GM21367 (cell line): Measurements from ENCODE around the gene SFXN4.

Experiments used
- ATAC-seq: cut with Tn5 transposase; IDR thresholded peaks from one replicate; pipeline ENCODE4 v1.9.1; 2021; ENCODE audit not compliant: unreplicated experiment

SFXN4 gene, protein sequence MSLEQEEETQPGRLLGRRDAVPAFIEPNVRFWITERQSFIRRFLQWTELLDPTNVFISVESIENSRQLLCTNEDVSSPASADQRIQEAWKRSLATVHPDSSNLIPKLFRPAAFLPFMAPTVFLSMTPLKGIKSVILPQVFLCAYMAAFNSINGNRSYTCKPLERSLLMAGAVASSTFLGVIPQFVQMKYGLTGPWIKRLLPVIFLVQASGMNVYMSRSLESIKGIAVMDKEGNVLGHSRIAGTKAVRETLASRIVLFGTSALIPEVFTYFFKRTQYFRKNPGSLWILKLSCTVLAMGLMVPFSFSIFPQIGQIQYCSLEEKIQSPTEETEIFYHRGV

DNA sequence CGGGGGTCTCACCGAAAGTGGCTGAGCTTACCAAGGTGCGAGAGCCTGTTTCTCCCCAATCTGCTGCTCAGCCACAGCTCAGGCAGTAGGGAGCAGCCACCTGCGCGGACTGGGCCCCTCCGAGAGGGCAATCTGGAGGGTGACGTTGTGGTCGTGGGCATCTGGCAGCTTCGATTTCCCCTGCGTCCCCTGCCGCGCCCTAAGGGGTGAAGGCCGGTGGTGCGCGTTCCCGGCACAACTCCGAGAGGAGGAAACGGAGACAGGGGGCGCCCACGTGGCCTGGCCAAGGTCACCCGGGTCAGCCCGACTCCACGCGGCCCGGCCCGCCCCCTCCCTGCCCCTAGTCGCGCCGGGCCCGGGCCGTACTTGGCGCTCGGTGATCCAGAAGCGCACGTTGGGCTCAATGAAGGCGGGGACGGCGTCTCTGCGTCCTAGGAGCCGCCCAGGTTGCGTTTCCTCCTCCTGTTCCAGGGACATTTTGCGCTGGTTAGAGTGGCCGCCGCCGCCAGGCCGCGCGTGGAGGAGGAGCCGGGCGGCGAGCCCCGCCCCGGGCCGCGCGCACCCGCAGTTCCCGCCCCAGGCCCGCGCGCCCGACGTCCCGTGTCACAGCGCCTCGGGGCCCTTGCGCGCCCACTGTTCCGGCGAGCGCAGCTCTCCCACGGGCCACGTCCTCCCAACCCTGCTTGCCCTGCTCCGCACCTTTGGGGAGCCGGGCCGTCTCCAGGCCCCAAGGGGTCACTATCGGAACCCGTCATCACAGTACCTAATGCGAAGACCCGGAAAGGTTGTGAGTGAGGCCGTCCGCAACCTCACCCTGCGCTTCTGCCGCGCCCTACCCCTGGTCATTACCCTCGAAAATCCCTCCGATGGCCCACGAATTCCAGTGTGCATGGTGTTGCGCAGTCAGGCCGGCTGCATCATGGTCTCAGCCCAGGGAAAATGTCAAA is at the start of gene SFXN4:
SFXN4 (minus strand) TSS at position 544 of the 947 bp plus-strand sequence; CDS start at position 477, 67 bp downstream.
- ATAC-seq, result peak; percentile 79

DNA sequence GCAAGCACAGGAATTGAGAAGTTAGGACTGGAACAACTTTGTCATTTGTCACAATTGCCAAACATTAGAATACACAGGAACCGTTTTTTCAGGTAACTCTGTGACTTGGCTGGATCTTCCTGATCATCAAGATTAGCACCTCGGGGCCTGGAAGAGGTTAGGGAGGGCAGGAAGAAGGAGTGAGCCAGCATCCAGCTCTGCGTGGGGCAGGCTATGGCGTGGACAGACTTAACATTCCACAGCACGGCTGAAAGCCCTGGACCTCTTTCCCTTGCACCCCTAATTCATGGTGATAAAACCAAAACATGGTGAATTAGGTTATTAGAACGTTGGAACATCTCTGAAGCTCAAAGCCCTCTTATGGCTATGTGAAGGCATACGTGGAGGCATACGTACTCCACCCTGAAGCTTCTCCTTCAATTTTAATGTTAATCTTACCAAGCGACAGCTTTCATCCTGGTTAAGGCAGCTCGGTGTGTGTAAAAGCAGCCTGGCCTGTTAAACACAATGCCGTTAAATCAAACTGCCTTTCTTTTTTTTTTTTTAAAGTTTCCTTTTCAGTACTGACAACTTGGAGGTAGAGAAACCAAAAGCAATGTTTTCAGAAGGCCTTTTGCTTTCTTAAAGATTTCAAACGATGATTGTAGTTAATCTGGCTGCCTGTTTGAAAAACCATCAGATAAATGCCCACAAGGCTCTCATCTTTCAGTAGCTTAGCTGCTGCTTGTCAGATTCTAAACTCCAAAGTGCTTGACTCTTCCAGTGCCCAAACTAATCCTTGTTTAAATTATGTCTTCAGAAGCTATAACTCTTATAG is 46.3 kb upstream of the SFXN4 start:
- ATAC-seq, result no peak

DNA sequence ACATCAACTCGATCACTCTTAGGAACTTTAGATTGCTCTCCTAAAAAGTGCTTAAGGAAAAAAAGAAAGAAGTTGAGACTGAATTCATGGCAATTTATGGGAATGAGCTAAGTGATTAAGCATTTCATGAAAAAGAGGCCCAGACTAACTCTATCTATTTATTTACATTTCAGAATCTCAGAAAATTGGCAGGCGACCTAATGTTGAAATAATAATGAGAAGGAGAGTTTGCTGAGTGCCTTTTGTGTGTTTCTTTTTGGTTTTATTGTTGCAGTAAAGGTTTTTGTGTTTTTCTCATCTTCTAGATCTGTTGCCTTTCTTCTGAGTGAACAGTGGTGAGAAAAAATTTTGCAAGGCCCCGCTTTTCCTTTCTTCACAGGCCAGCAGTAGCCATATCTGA is 45.7 kb upstream of the SFXN4 start:
- ATAC-seq, result no peak

DNA sequence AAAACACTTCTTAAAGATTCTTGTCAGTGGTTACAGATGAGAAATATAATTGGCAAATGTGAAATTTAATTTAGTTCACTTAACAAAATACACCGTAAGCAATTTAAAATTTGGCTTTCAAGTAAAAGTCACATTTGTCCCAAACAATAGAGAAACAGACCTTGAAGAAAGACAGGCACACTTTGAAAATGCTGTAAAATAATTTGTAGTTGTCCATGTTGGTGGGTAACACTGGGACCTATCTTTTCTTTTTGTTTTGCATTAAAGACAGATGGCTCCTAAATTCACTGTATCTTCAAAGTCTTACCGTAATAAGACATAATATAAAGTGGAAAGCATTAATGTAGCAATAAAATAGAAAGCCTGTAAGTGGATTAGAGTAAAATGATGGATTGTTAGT is 45.1 kb upstream of the SFXN4 start:
- ATAC-seq, result no peak

DNA sequence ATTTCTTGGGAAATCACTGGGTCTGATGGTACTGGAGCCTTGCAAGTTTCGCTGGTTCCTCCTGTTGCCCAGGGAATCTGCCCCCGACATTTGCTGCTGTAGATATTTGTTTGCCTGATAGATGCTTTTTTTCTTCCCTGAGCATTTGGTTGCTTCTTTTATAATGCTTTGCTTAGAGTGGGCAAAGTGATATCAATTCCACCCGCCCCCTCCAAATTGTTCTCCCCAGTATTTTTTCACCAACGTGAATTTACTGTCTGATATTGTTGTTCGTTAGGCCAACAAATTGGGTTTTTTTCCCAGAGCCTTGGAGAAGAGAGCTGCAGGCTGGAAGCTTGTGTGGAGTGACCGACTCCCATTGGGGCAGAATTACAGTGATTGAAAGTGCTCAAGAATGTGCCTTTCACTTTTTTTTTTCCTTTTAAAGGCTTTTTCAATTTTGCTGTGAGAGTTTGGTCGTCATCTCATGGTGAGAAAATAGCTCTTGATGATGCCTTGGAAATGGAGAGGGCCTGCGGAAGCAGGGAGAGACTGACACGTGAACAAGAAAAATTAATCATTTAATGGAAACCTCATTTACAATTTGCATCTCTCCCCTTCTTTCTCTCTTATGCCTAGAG is 44.3 kb upstream of the SFXN4 start:
- ATAC-seq, result no peak

DNA sequence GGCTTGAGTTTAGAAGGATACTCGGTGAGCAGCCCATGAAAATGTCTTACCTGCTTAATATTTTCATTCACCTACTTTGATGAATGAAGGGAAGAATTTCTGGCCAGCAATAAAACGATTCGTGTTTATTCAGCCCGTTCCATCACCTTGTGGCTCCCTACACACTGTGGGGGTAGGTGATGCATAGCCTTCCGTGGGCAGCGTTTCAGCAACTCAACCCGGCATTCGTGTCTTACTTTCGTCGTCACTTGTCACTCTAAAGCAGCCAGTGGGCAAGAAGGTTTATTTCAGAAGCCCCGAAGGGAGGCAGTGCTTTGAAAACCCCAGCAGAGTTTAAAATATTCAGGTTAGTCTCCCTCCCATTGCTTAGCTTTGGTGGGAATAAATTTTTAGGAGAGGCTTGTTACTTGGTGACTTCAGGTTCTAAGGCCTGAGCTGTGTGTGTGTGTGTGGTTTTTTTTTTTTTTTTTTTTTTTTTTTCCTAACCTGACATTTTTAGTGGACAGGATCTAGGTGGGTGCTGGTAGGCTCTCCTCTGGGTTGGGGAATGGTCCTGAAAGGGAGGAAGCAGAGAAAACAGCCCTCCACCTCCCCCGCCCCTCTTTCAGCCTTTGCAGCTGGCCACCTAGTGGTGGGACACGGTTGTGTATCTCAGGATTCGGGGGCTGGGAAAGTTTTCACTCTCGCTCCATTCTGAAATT is 43.7 kb upstream of the SFXN4 start:
- ATAC-seq, result no peak

DNA sequence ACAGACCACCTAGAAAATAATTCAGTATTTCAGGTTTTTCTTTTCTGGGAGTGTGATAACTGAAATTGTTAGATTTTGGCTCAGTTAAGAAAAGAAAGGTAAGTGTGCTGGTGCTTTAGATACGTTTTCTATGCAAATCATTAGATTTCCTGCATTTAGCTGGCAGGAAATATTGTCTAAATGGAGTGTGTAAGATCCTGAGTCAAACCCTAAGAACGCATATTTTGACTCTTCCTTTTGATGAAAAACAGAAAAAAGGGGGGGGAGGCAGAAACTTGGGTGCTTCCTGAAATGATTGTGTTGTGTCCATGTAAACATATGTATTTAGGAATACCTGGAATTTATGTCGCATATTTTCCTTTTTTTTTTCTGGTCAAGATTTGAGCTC is 43.0 kb upstream of the SFXN4 start:
- ATAC-seq, result no peak

DNA sequence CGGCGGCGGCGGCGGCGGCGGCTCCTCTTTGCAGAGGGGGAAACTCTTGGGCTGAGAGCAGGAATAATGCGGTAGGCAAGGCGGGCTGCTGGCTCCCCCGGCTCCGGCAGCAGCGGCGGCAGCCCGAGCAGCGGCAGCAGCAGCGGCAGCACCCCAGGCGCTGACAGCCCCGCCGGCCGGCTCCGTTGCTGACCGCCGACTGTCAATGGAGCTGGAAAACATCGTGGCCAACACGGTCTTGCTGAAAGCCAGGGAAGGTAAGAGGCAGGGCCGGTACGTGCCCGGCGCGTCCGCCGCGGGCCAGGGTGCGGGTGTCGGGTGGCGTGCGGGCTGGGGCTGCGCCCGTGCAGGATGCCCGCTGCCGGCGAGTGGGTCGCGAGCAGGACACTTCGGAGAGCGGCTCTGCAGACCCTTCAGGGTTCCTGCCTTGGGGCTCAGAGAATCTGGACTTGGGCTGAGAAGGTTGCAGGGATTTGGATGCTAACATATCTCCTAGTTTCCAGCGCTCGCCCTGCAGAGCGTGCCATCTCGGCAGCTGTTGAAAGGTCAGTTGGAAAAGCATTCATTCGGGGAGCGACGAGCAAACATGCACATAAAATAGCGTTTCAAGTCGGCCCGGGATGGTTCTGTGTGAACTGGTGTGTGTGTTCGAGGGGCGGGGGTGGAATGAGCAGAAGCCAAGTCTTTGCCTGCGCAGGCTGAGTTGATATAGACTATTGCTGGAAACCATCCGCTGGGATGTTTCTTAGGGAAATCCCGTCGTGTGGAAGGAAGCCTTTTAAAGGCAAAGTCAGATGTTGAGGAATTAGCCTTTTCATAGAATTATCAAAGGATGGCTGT is 42.4 kb upstream of the SFXN4 start:
- peak; percentile 3 for ATAC-seq

DNA sequence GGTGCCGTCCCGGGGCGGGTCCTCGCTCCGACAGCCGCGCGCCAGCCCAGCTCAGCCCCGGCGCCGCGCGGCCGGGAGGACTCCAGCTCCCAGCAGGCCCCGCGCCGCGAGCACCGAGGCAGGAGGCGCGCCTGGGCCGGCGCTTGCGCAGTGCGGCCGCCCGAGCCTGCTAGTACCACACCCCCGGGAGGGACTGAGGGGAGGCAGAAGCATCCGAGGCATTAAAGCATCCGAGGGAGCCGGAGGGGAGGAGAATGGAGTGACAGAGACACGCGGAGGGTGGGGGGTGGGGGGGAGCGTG is 41.8 kb upstream of the SFXN4 start, which contains the start of gene GRK5:
GRK5 (plus strand) TSS at position 206 of the 301 bp plus-strand sequence. CDS start 347 bp downstream, outside the sequence.
- ATAC-seq, result peak; percentile 65

DNA sequence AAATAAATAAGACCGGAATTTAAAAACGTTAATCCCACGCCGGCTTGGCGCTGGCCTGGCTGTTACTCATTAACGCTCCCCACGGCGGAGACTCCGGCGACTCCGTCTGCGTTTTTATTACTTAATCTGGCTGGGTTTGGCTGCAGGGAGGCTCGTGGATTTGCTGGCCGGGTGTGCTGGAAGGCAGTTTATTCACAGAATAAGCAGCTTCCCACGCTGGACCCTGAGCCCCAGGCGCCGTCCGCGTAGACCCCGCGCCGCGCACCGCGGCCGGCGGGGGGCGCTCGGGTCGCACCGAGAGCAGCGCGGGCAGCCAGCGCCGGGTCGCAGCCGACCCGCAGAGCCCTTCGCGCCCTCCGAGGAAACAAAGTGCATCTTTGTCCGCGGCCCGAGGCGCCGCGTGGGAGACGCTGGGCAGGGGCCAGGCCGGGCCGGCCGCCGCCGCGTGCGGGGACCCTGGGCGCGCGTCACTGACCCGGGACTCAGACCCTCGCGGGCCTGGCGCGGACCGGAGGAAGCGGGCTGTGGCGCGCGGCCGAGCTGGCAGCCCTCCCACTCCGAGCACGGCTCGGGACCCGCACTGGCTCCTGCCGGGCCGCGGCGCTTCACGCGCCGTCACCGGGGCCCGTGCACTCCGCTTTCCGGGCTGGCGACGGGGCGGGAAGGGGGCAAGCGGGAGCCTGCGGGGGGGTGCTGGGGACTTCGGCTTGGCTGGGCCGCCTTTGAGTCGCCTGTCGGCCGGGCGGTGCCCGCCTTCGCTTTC is 41.3 kb upstream of the SFXN4 start:
- ATAC-seq, result peak; percentile 36

DNA sequence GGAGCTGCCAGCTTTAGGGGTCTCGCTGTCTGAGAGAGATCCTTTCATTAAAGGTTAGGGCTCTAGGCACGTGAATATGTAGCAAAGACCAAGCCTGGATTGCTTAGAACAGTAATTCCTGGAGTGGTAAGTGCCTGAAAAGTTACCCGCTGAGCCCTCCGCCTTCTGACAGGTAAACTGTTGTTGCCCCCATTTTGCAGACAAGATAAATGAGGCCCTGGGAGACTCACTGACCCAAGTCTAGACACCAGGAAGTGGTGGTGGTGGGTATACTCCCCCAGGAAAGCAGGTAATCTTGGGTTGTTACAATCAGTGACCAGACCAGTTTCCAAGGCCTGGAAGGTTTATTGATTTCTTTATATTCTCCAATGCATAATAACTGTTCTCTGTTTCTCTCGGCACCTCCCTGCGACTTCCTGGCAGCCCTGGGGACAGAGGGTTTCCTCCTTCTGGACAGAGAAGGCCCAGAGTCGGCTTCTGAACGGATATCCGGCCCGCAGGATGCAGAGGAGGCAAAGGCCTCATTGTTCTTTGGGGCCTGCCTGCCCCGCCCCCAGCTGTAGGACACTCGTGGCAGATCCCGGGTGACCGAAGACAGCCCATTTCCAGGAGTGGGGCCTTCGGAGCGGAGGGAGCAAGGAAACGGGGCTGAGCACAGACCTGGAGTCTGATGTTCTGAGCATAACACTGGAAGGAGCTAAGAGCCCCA is 40.5 kb upstream of the SFXN4 start:
- peak; percentile 20 for ATAC-seq

DNA sequence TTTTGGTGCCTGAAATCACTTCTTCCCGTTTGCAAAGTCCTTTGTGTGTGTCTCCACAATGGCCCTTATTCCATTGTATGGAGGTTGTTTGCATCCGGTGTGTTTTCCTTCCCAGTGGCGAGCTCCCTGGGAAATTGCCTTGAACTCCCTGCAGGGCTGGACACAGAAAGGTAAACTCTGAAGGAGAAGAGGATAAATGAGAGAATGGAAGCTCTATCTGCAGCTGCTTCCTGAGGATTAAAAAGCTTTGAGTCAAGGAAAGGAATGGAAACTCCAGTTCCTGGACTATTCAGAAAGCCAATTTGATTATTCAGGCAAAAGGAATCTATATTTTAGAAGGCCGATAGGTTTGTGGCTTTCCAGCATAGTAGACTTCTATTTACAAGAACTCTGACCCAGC is 37.5 kb upstream of the SFXN4 start:
- ATAC-seq, result no peak

DNA sequence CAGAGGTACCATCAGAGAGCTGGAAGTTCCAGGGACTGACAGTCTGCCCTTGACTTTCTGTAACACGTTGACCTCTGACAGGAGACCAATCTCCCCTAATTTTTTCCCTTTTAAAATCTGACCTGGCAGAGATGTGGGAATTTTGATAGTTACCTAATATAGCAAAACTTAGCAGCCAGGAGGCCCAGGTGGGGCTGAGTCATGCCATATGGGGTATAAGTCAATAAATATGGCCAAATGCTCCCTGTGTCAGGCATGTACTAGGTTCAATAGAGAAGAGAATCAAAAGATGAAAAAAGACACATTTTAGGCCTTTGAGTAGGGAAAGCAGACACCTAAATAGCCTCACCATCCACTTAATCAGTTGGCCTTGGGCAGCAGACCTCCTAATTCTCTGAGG is 35.7 kb upstream of the SFXN4 start:
- no peak for ATAC-seq

DNA sequence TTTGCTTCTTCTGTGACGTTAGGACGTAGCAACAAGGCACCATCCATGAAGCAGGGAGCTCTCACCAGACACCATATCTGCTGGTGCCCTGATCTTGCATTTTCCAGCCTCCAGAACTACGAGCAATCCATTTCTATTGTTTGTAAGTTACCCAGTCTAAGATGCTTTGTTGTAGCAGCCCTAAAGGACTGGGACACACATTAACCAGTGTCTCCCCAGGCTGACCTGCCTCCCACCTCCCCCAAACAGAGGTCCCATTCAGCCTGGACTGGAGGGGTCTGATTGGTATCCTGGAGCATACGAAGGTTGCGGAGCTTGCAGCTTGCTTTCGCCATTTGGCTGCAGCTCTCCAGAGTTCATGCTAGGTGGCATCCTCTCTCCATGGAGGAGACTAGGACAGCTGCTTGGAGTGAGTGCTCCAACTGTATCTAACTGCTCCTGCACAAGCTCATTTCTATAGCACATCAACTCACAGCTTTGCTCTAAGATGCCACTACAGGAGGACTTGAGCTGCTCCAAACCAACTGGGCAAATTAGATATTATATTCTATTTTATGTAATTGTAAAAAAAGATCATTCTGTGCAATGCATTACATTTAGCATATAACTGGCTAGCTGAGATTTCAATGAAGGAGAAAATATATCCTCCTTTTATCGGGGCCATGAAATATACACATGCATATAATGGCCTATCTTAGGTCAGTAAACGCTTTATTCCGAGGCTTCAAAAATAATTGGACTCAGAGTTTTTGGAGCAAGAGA is 33.9 kb upstream of the SFXN4 start:
- no peak for ATAC-seq

DNA sequence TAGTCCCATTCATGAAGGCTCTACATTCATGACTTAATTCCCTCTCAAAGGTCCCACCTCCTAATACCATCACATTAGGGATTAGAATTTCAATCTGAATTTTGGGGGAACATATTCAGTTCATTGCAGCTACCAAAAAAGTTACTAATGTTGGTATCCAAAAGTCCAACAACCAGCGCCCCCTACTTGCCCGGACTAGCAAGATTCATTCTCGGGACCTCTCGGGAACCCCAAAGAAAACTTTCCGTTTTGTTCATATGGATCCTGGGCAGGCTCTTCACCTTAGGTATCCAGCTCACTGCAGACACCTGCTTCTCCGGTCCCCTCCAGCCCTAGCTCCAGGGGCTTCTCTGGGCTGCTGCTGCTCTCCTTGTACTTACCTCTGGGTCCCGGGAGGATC is 32.9 kb upstream of the SFXN4 start:
- no peak for ATAC-seq

DNA sequence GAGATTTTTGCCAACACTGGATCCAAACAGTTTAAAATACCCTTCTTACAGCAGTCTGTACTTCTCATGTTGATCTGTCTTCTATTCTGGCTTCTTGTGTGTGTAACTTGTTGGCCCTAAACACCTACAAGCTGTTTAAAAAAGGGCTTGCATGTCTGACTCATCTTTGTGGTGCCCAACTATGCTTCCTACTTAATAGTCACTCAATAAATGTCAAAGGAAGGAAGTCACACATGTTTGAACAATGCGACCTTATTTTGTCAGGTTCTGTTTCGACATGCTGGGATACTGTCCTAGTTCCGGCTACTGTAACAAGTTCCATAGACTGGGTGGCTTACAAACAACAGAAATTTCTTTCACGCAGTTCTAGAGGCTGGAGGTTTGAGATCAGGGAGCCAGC is 32.4 kb upstream of the SFXN4 start:
- ATAC-seq, result no peak

DNA sequence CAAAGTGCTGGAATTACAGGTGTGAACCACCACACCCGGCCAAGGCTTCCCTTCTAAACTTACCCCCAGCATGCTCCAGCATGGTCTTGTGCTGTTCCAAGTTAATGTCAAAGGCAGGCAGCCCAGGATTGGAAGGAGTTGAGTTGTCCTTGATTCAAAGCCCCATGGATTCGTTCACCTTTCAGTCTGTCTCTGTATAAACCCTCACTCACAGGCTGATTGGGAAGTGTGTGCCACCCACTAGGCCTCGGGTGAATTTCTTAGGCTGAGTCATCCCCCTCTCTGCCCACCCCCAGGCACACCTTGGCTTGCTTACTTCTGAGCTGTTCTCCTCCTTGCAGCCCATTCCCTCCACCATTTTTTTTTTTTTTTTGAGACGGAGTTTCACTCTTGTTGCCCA is 26.4 kb upstream of the SFXN4 start:
- no peak for ATAC-seq
